ENCODE measurements around the gene OCIAD1.

The OCIAD1 gene

DNA sequence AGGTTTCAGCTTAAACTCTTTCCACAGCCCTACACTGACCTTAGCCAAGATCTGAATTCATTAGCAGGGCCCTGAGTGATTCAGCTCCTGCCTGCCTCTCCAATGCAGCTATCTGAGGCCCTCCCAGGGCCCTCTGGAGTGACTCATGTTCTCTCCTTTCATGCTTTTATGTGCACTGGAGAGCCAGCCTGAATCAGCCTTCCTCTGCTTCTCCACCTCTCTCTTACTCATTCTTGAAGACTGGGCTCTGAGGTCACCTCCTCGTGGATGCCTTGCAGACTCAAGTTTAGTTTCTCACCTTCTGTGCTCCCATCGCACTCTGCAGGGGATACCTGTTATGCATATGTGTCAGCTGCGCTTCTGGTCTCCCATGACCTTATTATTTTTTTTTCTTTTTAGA lies 78.8 kb downstream of the OCIAD1 start:
- Histone ChIP-seq H3K4me3 (ENCODE audit: low read length) (no peak overlapping the region), H3K4me1 (ENCODE audit: control insufficient read depth, low read length) (peaks cover 19% of the 10 kb centered on the region), H3K4me2 (ENCODE audit: low read length) (no peak overlapping the region), H3K79me2 (ENCODE audit: control insufficient read depth, low read length) (peaks cover 16% of the 10 kb centered on the region), H4K20me1 (ENCODE audit: control insufficient read depth, insufficient read depth, low read depth, low read length) (no peaks in the 10 kb centered on the region), H3F3A (ENCODE audit: control insufficient read depth, insufficient read depth) (no peaks in the 10 kb centered on the region), H3K27ac (ENCODE audit: low read depth, low read length) (no peak overlapping the region), H3K9me3 (ENCODE audit: control insufficient read depth, insufficient read depth, low read length) (no peaks in the 10 kb centered on the region), H3K9me2 (replicated peaks; ENCODE audit: control insufficient read depth, low read length) (no peaks in the 10 kb centered on the region), H3K27me3 (ENCODE audit: control insufficient read depth, low read length) (no peaks in the 10 kb centered on the region), H3K36me3 (ENCODE audit: control insufficient read depth, low read length) (peaks cover under 1% of the 10 kb centered on the region; the same call in 1 of the 2 replicates)
- TF ChIP-seq, protein P1, sequence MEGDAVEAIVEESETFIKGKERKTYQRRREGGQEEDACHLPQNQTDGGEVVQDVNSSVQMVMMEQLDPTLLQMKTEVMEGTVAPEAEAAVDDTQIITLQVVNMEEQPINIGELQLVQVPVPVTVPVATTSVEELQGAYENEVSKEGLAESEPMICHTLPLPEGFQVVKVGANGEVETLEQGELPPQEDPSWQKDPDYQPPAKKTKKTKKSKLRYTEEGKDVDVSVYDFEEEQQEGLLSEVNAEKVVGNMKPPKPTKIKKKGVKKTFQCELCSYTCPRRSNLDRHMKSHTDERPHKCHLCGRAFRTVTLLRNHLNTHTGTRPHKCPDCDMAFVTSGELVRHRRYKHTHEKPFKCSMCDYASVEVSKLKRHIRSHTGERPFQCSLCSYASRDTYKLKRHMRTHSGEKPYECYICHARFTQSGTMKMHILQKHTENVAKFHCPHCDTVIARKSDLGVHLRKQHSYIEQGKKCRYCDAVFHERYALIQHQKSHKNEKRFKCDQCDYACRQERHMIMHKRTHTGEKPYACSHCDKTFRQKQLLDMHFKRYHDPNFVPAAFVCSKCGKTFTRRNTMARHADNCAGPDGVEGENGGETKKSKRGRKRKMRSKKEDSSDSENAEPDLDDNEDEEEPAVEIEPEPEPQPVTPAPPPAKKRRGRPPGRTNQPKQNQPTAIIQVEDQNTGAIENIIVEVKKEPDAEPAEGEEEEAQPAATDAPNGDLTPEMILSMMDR (IDR thresholded peaks at IDR 0.05; ENCODE audit: low read depth, low read length, poor library complexity, severe bottlenecking), result no peak
- TF ChIP-seq EZH2phosphoT487 (IDR thresholded peaks at IDR 0.05; ENCODE audit: borderline replicate concordance, low read length), result no peak

DNA sequence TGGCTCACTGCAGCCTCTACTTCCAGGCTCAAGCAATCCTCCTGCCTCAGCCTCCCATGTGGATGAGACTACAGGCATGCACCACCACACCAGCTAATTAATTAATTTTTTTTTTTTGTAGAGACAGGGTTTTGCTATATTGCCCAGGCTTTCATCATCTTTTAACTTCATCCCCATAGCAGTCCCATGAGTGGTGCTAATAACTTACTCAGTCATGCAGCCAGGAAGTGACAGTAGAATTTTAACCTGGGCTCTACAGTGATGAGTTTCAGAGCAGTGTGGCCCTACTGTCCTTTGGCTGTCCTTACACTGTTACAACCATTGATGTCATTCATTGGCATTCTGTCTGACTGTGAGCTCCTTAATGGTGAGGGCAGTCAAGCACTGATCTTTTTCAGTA lies 79.6 kb downstream of the OCIAD1 start:
- Histone ChIP-seq H3K4me3 (ENCODE audit: low read length) (no peak overlapping the region), H3K79me2 (ENCODE audit: control insufficient read depth, low read length) (peaks cover 10% of the 10 kb centered on the region), H4K20me1 (ENCODE audit: control insufficient read depth, insufficient read depth, low read depth, low read length) (no peaks in the 10 kb centered on the region), H3K4me2 (ENCODE audit: low read length) (no peak overlapping the region), H3F3A (ENCODE audit: control insufficient read depth, insufficient read depth) (no peaks in the 10 kb centered on the region), H3K27me3 (ENCODE audit: control insufficient read depth, low read length) (no peaks in the 10 kb centered on the region), H3K9me3 (ENCODE audit: control insufficient read depth, insufficient read depth, low read length) (no peaks in the 10 kb centered on the region), H3K36me3 (ENCODE audit: control insufficient read depth, low read length) (no peaks in the 10 kb centered on the region), H3K9me2 (replicated peaks; ENCODE audit: control insufficient read depth, low read length) (no peaks in the 10 kb centered on the region), H3K4me1 (ENCODE audit: control insufficient read depth, low read length) (peaks cover 12% of the 10 kb centered on the region), H3K27ac (ENCODE audit: low read depth, low read length) (no peak overlapping the region)
- no peak for TF ChIP-seq EZH2phosphoT487 (IDR thresholded peaks at IDR 0.05; ENCODE audit: borderline replicate concordance, low read length)
- TF ChIP-seq, protein P1 (IDR thresholded peaks at IDR 0.05; ENCODE audit: low read depth, low read length, poor library complexity, severe bottlenecking), result no peak

All from DOHH2 (cell line).